Measurements from ENCODE around the gene BCL2L12.

DNA sequence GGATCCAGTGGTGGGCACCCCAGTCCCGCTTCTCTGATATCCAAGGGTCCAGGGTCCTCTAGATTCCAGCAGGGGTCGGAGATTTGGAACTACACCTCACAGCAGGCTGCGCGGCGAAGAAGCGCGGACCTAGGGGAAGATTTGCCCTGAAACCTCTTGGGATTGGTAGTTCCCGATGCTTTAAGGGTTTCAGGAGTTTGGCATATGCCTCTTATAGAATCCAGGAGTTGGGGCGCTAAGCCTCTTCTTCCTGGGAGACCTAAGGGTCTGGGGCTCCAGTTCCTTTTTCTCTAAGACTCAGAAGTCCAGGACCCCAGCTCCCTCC is 349 bp downstream of the BCL2L12 start:
- no peak for TF ChIP-seq ZNF174 (tag by site-specific recombination; IDR thresholded peaks at IDR 0.05)
- TF ChIP-seq TCF7L2 (IDR thresholded peaks at IDR 0.05; ENCODE audit: borderline replicate concordance, low read depth, low read length), result no peak
- TF ChIP-seq SP2 (tag by site-specific recombination; IDR thresholded peaks at IDR 0.05), result no peak
- no peak for TF ChIP-seq ZSCAN5A (tag by site-specific recombination; IDR thresholded peaks at IDR 0.05)
- TF ChIP-seq ZNF416 (tag by site-specific recombination; IDR thresholded peaks at IDR 0.05), result no peak
- TF ChIP-seq CTCF (tag by site-specific recombination; IDR thresholded peaks at IDR 0.05), result no peak
- TF ChIP-seq GLI4 (tag by site-specific recombination; IDR thresholded peaks at IDR 0.05), result no peak
- no peak for TF ChIP-seq ZBTB7A (tag by site-specific recombination; IDR thresholded peaks at IDR 0.05; ENCODE audit: low read depth)
- TF ChIP-seq ZNF626 (tag by site-specific recombination; IDR thresholded peaks at IDR 0.05), result no peak
- TF ChIP-seq YY1 (tag by site-specific recombination; IDR thresholded peaks at IDR 0.05), result no peak
- no peak for TF ChIP-seq HOXD13 (CRISPR knock-in tag; IDR thresholded peaks at IDR 0.05; ENCODE audit: borderline replicate concordance)
- TF ChIP-seq PRDM1 (tag by site-specific recombination; IDR thresholded peaks at IDR 0.05), result no peak
